ENCODE data around the gene PRKAG2.

The PRKAG2 gene

GRCh38 chr7:151704960-151705635, 171.8 kb downstream of the PRKAG2 start:
- no peak for DNase-seq

- no peak for DNase-seq
These were observed 172.5 kb downstream of the PRKAG2 start for GRCh38 chr7:151704299-151704959.

- DNase-seq, result no peak
These were observed 174.0 kb downstream of the PRKAG2 start for GRCh38 chr7:151702961-151703360.

- no peak for DNase-seq
These were observed 176.2 kb downstream of the PRKAG2 start for GRCh38 chr7:151700586-151701165.

- no peak for DNase-seq
These were observed 177.0 kb downstream of the PRKAG2 start for GRCh38 chr7:151699928-151700319.

- no peak for DNase-seq
These were observed 177.6 kb downstream of the PRKAG2 start for GRCh38 chr7:151699147-151699927.

GRCh38 chr7:151697942-151698341, 179.0 kb downstream of the PRKAG2 start:
- no peak for DNase-seq

GRCh38 chr7:151697515-151697895, 179.4 kb downstream of the PRKAG2 start:
- no peak for DNase-seq

GRCh38 chr7:151696721-151697514, 180.0 kb downstream of the PRKAG2 start:
- no peak for DNase-seq

GRCh38 chr7:151695951-151696541, 180.9 kb downstream of the PRKAG2 start:
- no peak for DNase-seq

- DNase-seq, result no peak
These were observed 181.9 kb downstream of the PRKAG2 start for GRCh38 chr7:151694828-151695580.

- DNase-seq, result no peak
These were observed 182.5 kb downstream of the PRKAG2 start for GRCh38 chr7:151694441-151694827.

- no peak for DNase-seq
These were observed 183.8 kb downstream of the PRKAG2 start for GRCh38 chr7:151693140-151693539.

- no peak for DNase-seq
These were observed 184.2 kb downstream of the PRKAG2 start for GRCh38 chr7:151692721-151693120.

- no peak for DNase-seq
These were observed 185.5 kb downstream of the PRKAG2 start for GRCh38 chr7:151691449-151691848.

GRCh38 chr7:151690606-151691005, 186.3 kb downstream of the PRKAG2 start:
- DNase-seq, result no peak

- DNase-seq, result no peak
These were observed 187.5 kb downstream of the PRKAG2 start for GRCh38 chr7:151689196-151689971.

GRCh38 chr7:151688236-151688780, 188.6 kb downstream of the PRKAG2 start:
- no peak for DNase-seq

- no peak for DNase-seq
These were observed 189.2 kb downstream of the PRKAG2 start for GRCh38 chr7:151687523-151688235.

- DNase-seq, result no peak
These were observed 190.1 kb downstream of the PRKAG2 start for GRCh38 chr7:151686826-151687225.
